ENCODE data around the gene NDC80. TPM values are rescaled to one million over a fixed set of nuclear protein-coding genes. Genes with fewer than 3 reads are reported as not detected.
A peak's percentile ranks its signal among the peaks of the same experiment; 100 is the strongest.

Gene NDC80
- total and polyA plus RNA-seq, 9 of the 15 experiments (the other 6 are each of a cell fraction or from before 2014, with no cell fraction given) = 65.2 to 97.9 (median 83.3) TPM

DNA sequence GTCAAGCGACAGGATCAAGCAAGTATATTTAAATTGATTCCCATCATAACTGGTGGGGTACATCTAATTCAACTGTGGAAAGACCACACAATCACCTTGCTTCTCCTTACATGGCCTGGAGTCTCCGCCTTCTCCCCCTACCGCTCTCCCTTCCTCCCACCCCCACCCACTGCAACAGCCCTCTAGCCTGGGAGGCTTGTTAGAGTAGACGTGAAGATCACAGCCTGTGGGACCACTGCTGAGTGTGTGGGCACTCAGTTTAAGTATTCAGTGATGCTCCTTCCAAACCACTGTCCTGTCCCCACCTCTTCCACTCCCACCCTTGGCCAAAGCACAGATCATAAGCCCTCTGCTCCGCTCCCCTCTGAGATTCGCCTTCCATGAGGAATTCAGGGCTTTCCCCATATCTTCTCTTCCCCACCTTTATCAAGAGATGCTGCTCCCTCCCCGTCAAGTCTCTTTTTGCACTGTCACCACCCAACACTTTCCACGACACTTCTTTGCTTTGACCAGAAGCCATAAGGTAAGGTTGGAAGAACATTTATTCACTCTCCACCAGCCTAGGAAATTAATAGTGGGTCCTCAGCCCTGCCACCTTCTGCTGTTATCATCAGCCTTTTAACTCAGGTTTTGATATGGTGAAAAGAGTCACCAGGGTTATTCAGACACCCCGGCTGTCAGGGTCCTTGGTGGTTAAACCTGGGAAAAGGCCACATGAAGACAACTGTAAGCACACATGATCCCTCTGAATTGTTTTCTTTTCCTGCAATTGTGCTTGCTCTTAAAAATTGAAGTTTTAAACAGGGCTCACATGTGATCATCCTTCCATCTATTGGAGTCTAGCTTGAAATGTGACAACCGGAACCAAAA lies 1.8 kb upstream of the NDC80 start (continued):
- TF ChIP-seq, protein P1, sequence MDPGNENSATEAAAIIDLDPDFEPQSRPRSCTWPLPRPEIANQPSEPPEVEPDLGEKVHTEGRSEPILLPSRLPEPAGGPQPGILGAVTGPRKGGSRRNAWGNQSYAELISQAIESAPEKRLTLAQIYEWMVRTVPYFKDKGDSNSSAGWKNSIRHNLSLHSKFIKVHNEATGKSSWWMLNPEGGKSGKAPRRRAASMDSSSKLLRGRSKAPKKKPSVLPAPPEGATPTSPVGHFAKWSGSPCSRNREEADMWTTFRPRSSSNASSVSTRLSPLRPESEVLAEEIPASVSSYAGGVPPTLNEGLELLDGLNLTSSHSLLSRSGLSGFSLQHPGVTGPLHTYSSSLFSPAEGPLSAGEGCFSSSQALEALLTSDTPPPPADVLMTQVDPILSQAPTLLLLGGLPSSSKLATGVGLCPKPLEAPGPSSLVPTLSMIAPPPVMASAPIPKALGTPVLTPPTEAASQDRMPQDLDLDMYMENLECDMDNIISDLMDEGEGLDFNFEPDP (CRISPR knock-in tag; IDR thresholded peaks at IDR 0.05) = no peak
- TF ChIP-seq MAFK (IDR thresholded peaks at IDR 0.05; ENCODE audit: low read length) (peak; percentile 66; the same call in 1 of the 2 replicates), XRCC5 (IDR thresholded peaks at IDR 0.05; ENCODE audit: low read depth, low read length) (no peak), BRCA1 (IDR thresholded peaks at IDR 0.05) (no peak), BRCA1 (CRISPR knock-in tag; IDR thresholded peaks at IDR 0.05) (no peak), POLR2AphosphoS5 (IDR thresholded peaks at IDR 0.05; ENCODE audit: control insufficient read depth, insufficient read depth, low read depth, low read length) (0 out of 2 replicates have a peak, but pooled peaks have one; percentile 48), NRF1 (conservative IDR thresholded peaks at IDR 0.05 in 1 of 2, IDR thresholded peaks at IDR 0.05 in 1 of 2) (no peak), RAD21 (CRISPR knock-in tag; conservative IDR thresholded peaks at IDR 0.05 in 1 of 2, IDR thresholded peaks at IDR 0.05 in 1 of 2) (no peak), STAG1 (CRISPR knock-in tag; IDR thresholded peaks at IDR 0.05; ENCODE audit: borderline replicate concordance) (no peak), SMAD4 (CRISPR knock-in tag; conservative IDR thresholded peaks at IDR 0.05) (no peak), ETS2 (tag; IDR thresholded peaks at IDR 0.05; ENCODE audit: borderline replicate concordance, poor library complexity, severe bottlenecking) (no peak), JUND (IDR thresholded peaks at IDR 0.05; ENCODE audit: borderline replicate concordance, low read depth, low read length) (no peak), JUND (tag; IDR thresholded peaks at IDR 0.05; ENCODE audit: borderline replicate concordance, low read depth, low read length) (no peak), IRF2 (CRISPR knock-in tag; IDR thresholded peaks at IDR 0.05) (no peak), BHLHE40 (IDR thresholded peaks at IDR 0.05; ENCODE audit: low read length) (no peak), HDGF (IDR thresholded peaks at IDR 0.05) (peak; percentile 63; the same call in 1 of the 2 replicates), MYNN (IDR thresholded peaks at IDR 0.05) (no peak), MYNN (CRISPR knock-in tag; IDR thresholded peaks at IDR 0.05) (no peak), ADNP (tag; IDR thresholded peaks at IDR 0.05) (no peak), JUN (IDR thresholded peaks at IDR 0.05; ENCODE audit: borderline replicate concordance, low read depth, low read length) (no peak), JUN (CRISPR knock-in tag; IDR thresholded peaks at IDR 0.05; ENCODE audit: borderline replicate concordance) (no peak), DNMT1 (IDR thresholded peaks at IDR 0.05) (no peak)
- TF ChIP-seq, protein P2, sequence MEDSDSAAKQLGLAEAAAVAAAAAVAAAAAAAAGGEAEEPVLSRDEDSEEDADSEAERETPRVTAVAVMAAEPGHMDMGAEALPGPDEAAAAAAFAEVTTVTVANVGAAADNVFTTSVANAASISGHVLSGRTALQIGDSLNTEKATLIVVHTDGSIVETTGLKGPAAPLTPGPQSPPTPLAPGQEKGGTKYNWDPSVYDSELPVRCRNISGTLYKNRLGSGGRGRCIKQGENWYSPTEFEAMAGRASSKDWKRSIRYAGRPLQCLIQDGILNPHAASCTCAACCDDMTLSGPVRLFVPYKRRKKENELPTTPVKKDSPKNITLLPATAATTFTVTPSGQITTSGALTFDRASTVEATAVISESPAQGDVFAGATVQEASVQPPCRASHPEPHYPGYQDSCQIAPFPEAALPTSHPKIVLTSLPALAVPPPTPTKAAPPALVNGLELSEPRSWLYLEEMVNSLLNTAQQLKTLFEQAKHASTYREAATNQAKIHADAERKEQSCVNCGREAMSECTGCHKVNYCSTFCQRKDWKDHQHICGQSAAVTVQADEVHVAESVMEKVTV (CRISPR knock-in tag; IDR thresholded peaks at IDR 0.05) = no peak
- TF ChIP-seq, protein P3, sequence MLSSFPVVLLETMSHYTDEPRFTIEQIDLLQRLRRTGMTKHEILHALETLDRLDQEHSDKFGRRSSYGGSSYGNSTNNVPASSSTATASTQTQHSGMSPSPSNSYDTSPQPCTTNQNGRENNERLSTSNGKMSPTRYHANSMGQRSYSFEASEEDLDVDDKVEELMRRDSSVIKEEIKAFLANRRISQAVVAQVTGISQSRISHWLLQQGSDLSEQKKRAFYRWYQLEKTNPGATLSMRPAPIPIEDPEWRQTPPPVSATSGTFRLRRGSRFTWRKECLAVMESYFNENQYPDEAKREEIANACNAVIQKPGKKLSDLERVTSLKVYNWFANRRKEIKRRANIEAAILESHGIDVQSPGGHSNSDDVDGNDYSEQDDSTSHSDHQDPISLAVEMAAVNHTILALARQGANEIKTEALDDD (IDR thresholded peaks at IDR 0.05) = no peak

Data from K562 (cell line).